Right ventricle myocardium superior (tissue), 1 donor: Measurements from ENCODE around the gene RASSF5. TPM values are rescaled to one million over a fixed set of nuclear protein-coding genes. Genes with fewer than 3 reads are reported as not detected.

Experiments used
- ATAC-seq: fragments of 200-7000 bp; cut with Tn5 transposase; one replicate; pipeline ENCODE4 v1.9.1; 2020; ENCODE audit warnings: mild to moderate bottlenecking; ENCODE audit not compliant: poor library complexity
- DNase-seq: peaks from one replicate; pipeline ENCODE4 v3.0.0-alpha.2; 2020
- intact Hi-C: fragments of 100-400 bp; cut with DNase I; formaldehyde crosslinking; loops from one replicate; pipeline ENCODE4 v1.11.2; 2022
- total RNA-seq: library from RNA; stranded (reverse); fragmentation: NEBNext Ultra II Directional; extraction: Animal tissue kit (Norgen Biotek cat#: 25700); gene quantifications from one replicate; pipeline ENCODE4 v1.2.1, GENCODE V29; 2021
- donor health status: DM: no; HTN: yes; CAD: no; lungs with severe emphysema.

The RASSF5 gene
- total RNA-seq, 1 donor from 2014 or later: 3.9 TPM

GRCh38 chr1:206556047-206556749, 48.9 kb downstream of the RASSF5 start:
- no peak for DNase-seq
- ATAC-seq: no peak
- intact Hi-C loops: no loop called here

GRCh38 chr1:206556750-206557635, 49.7 kb downstream of the RASSF5 start:
- ATAC-seq (peak; percentile 81), DNase-seq (peak; percentile 92)
- intact Hi-C loops: no loop called here

GRCh38 chr1:206557636-206558473, 50.5 kb downstream of the RASSF5 start:
- intact Hi-C loops: no loop called here
- ATAC-seq (peak; percentile 3), DNase-seq (no peak)

- ATAC-seq: no peak
- no peak for DNase-seq
- intact Hi-C loops: no loop called here
Measured at GRCh38 chr1:206558794-206559671, 51.7 kb downstream of the RASSF5 start.

- intact Hi-C loops: no loop called here
- DNase-seq (no peak), ATAC-seq (no peak)
Measured at GRCh38 chr1:206559672-206559995, 52.3 kb downstream of the RASSF5 start.

GRCh38 chr1:206560007-206560716, 52.8 kb downstream of the RASSF5 start:
- peak; percentile 63 for ATAC-seq
- intact Hi-C loops: no loop called here
- DNase-seq: no peak

- intact Hi-C loops: no loop called here
- ATAC-seq (no peak), DNase-seq (no peak)
Measured at GRCh38 chr1:206563367-206564207, 56.3 kb downstream of the RASSF5 start.

- ATAC-seq (no peak), DNase-seq (no peak)
- intact Hi-C loops: no loop called here
Measured at GRCh38 chr1:206565995-206566394, 58.7 kb downstream of the RASSF5 start.

- DNase-seq (no peak), ATAC-seq (no peak)
- intact Hi-C loops: no loop called here
Measured at GRCh38 chr1:206566999-206567398, 59.7 kb downstream of the RASSF5 start.

- intact Hi-C loops: no loop called here
- no peak for ATAC-seq
- DNase-seq: no peak
Measured at GRCh38 chr1:206568256-206568655, 60.9 kb downstream of the RASSF5 start.

- DNase-seq (no peak), ATAC-seq (no peak)
- intact Hi-C loops: no loop called here
Measured at GRCh38 chr1:206568779-206569352, 61.5 kb downstream of the RASSF5 start.

GRCh38 chr1:206569556-206569955, 62.2 kb downstream of the RASSF5 start:
- intact Hi-C loops: no loop called here
- ATAC-seq (no peak), DNase-seq (no peak)

GRCh38 chr1:206570529-206570928, 63.2 kb downstream of the RASSF5 start:
- ATAC-seq (no peak), DNase-seq (no peak)
- intact Hi-C loops: no loop called here

- DNase-seq (no peak), ATAC-seq (no peak)
- intact Hi-C loops: no loop called here
Measured at GRCh38 chr1:206572835-206573234, 65.5 kb downstream of the RASSF5 start.

GRCh38 chr1:206573319-206573718, 66.0 kb downstream of the RASSF5 start:
- no peak for DNase-seq
- intact Hi-C loops: no loop called here
- no peak for ATAC-seq

- DNase-seq: no peak
- intact Hi-C loops: no loop called here
- ATAC-seq: no peak
Measured at GRCh38 chr1:206573762-206574161, 66.4 kb downstream of the RASSF5 start.
